ENCODE results near the gene ZAR1L.

Gene ZAR1L

GRCh38 chr13:32300920-32301319, 14.2 kb downstream of the ZAR1L start:
- no peak for DNase-seq

GRCh38 chr13:32300406-32300805, 14.8 kb downstream of the ZAR1L start:
- DNase-seq: no peak

GRCh38 chr13:32299893-32300292, 15.3 kb downstream of the ZAR1L start:
- no peak for DNase-seq

- no peak for DNase-seq
Measured at GRCh38 chr13:32298695-32299094, 16.5 kb downstream of the ZAR1L start.

- no peak for DNase-seq
Measured at GRCh38 chr13:32297206-32297605, 18.0 kb downstream of the ZAR1L start.

GRCh38 chr13:32285633-32285965, 29.6 kb downstream of the ZAR1L start:
- no peak for DNase-seq

GRCh38 chr13:32284927-32285632, 30.1 kb downstream of the ZAR1L start:
- DNase-seq: no peak

GRCh38 chr13:32282096-32282711, 33.0 kb downstream of the ZAR1L start:
- no peak for DNase-seq

GRCh38 chr13:32281096-32281495, 34.1 kb downstream of the ZAR1L start:
- no peak for DNase-seq

- no peak for DNase-seq
Measured at GRCh38 chr13:32278426-32278825, 36.7 kb downstream of the ZAR1L start.

- no peak for DNase-seq
Measured at GRCh38 chr13:32277839-32278238, 37.3 kb downstream of the ZAR1L start.

GRCh38 chr13:32272021-32272683, 43.0 kb downstream of the ZAR1L start:
- no peak for DNase-seq

GRCh38 chr13:32267836-32268439, 47.2 kb downstream of the ZAR1L start:
- DNase-seq: no peak

GRCh38 chr13:32266130-32266529, 49.0 kb downstream of the ZAR1L start:
- DNase-seq: no peak

- DNase-seq: no peak
Measured at GRCh38 chr13:32265726-32266125, 49.4 kb downstream of the ZAR1L start.

GRCh38 chr13:32264407-32264806, 50.8 kb downstream of the ZAR1L start:
- no peak for DNase-seq

GRCh38 chr13:32262619-32263018, 52.5 kb downstream of the ZAR1L start:
- DNase-seq: no peak

GRCh38 chr13:32262165-32262564, 53.0 kb downstream of the ZAR1L start:
- no peak for DNase-seq

GRCh38 chr13:32261567-32261966, 53.6 kb downstream of the ZAR1L start:
- DNase-seq: no peak

GRCh38 chr13:32259116-32259515, 56.0 kb downstream of the ZAR1L start:
- no peak for DNase-seq

GRCh38 chr13:32257649-32258048, 57.5 kb downstream of the ZAR1L start:
- no peak for DNase-seq

- no peak for DNase-seq
Measured at GRCh38 chr13:32256243-32256642, 58.9 kb downstream of the ZAR1L start.

- DNase-seq: no peak
Measured at GRCh38 chr13:32255724-32256109, 59.4 kb downstream of the ZAR1L start.
